Mesothelial cell of epicardium (in vitro differentiated cells): ENCODE results near the gene SPON1. TPM values are rescaled to one million over a fixed set of nuclear protein-coding genes. Genes with fewer than 3 reads are reported as not detected.

Source experiments
- DNase-seq, 2 experiments: peaks; one replicate each; pipeline ENCODE4 v3.0.0; 2021; ENCODE audit warnings: low spot score in 2 of 2; ENCODE audit not compliant: unreplicated experiment in 2 of 2
- H3K27ac Mint-ChIP-seq: 2 replicates; pipeline ENCODE4 v1.8.0; 2021; ENCODE audit warnings: mixed read lengths
- H3K27me3 Mint-ChIP-seq: 2 replicates; pipeline ENCODE4 v1.8.0; 2021; ENCODE audit warnings: low read depth, mixed read lengths
- H3K36me3 Mint-ChIP-seq: 2 replicates; pipeline ENCODE4 v1.8.0; 2021; ENCODE audit warnings: mixed read lengths
- H3K4me1 Mint-ChIP-seq: 2 replicates; pipeline ENCODE4 v1.8.0; 2021; ENCODE audit warnings: mixed read lengths
- H3K4me3 Mint-ChIP-seq: 2 replicates; pipeline ENCODE4 v1.8.0; 2021; ENCODE audit warnings: mild to moderate bottlenecking, moderate library complexity, mixed read lengths
- H3K9me3 Mint-ChIP-seq: 2 replicates; pipeline ENCODE4 v1.8.0; 2021; ENCODE audit warnings: mixed read lengths
- total RNA-seq: library from RNA; stranded (reverse); gene quantifications from 3 replicates; pipeline ENCODE4 v1.2.1, GENCODE V29; 2021
- TF ChIP-seq, protein P1 (sequence below): fragments of 200-600 bp; sonication (generic); IDR thresholded peaks from one replicate; pipeline ENCODE4 v1.5.0; 2021; ENCODE audit warnings: antibody characterized with exemption; ENCODE audit not compliant: unreplicated experiment

SPON1 gene
- total RNA-seq, 1 donor from 2014 or later: 30.9 TPM

DNA sequence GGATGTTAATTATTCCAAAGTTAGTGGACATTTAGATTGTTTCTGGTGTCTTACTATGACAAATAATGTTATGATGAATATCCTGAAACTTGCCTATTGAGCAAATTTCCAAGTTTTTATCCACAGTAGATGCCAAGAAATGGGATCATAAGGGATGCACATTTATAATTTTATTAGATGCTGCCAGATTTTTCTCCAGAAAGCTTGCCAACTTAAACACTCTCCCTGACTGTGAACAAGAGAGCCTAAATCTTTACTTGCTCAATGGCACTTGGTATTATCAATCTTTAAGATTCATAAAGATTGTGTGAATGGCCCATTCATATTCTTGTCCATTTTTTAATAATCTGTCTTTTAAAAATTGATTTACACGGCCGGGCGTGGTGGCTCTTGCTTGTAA is 82.4 kb downstream of the SPON1 start:
- Mint-ChIP-seq H3K36me3 (no peaks in the 10 kb centered on the region), H3K4me3 (no peak overlapping the region), H3K4me1 (no peaks in the 10 kb centered on the region), H3K27ac (no peak overlapping the region), H3K27me3 (peaks cover 19% of the 10 kb centered on the region), H3K9me3 (peaks cover 4% of the 10 kb centered on the region)
- TF ChIP-seq, protein P1, sequence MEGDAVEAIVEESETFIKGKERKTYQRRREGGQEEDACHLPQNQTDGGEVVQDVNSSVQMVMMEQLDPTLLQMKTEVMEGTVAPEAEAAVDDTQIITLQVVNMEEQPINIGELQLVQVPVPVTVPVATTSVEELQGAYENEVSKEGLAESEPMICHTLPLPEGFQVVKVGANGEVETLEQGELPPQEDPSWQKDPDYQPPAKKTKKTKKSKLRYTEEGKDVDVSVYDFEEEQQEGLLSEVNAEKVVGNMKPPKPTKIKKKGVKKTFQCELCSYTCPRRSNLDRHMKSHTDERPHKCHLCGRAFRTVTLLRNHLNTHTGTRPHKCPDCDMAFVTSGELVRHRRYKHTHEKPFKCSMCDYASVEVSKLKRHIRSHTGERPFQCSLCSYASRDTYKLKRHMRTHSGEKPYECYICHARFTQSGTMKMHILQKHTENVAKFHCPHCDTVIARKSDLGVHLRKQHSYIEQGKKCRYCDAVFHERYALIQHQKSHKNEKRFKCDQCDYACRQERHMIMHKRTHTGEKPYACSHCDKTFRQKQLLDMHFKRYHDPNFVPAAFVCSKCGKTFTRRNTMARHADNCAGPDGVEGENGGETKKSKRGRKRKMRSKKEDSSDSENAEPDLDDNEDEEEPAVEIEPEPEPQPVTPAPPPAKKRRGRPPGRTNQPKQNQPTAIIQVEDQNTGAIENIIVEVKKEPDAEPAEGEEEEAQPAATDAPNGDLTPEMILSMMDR: no peak
- no peak for DNase-seq

DNA sequence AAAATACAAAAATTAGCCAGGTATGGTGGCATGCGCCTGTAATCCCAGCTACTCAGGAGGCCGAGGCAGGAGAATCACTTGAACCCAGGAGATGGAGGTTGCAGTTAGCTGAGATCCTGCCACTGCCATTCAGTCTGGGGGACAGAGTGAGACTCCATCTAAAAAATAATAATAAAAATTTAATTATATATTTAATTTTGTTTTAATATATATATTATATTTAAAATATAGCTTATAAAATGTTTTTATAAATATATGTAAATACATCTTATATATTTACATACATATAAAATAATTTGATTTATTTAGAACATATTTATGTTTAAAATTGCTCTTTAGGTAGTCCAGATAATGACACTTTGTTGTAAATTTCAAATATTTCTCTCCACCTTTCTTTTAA is 82.9 kb downstream of the SPON1 start:
- TF ChIP-seq, protein P1: no peak

DNA sequence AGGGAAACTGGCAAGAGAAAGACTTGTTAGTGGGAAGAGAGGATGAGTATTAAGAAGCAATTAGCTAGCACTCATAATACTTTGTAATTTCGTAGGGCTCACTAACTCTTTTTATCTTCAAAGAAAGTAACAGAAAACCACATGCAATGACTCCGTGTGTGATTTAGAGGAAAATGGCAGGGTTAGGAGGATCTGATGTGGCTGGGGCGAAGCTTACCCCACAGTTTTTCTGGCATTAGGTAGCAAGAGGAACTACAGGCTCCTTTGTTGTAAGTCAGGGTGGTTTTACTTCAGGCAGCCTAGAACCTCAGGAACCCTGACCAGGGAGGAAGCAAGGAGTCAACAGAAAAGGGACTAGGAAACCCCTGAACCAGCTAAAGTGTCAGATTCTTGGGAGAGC is 89.7 kb downstream of the SPON1 start:
- no peaks in the 10 kb centered on the region for H3K4me1 Mint-ChIP-seq
- TF ChIP-seq, protein P1: no peak
- H3K9me3 Mint-ChIP-seq: peaks cover 14% of the 10 kb centered on the region
- no peaks in the 10 kb centered on the region for H3K36me3 Mint-ChIP-seq
- H3K27me3 Mint-ChIP-seq: peaks cover 16% of the 10 kb centered on the region
- DNase-seq: no peak
- H3K4me3 Mint-ChIP-seq: no peak overlapping the region
- H3K27ac Mint-ChIP-seq: no peak overlapping the region

More for the DNA sequence above, 82.9 kb downstream of the SPON1 start:
- no peak overlapping the region for H3K4me3 Mint-ChIP-seq
- no peaks in the 10 kb centered on the region for H3K36me3 Mint-ChIP-seq
- no peaks in the 10 kb centered on the region for H3K9me3 Mint-ChIP-seq
- H3K27me3 Mint-ChIP-seq: peaks cover 16% of the 10 kb centered on the region
- DNase-seq: no peak
- H3K4me1 Mint-ChIP-seq: no peaks in the 10 kb centered on the region
- no peak overlapping the region for H3K27ac Mint-ChIP-seq

DNA sequence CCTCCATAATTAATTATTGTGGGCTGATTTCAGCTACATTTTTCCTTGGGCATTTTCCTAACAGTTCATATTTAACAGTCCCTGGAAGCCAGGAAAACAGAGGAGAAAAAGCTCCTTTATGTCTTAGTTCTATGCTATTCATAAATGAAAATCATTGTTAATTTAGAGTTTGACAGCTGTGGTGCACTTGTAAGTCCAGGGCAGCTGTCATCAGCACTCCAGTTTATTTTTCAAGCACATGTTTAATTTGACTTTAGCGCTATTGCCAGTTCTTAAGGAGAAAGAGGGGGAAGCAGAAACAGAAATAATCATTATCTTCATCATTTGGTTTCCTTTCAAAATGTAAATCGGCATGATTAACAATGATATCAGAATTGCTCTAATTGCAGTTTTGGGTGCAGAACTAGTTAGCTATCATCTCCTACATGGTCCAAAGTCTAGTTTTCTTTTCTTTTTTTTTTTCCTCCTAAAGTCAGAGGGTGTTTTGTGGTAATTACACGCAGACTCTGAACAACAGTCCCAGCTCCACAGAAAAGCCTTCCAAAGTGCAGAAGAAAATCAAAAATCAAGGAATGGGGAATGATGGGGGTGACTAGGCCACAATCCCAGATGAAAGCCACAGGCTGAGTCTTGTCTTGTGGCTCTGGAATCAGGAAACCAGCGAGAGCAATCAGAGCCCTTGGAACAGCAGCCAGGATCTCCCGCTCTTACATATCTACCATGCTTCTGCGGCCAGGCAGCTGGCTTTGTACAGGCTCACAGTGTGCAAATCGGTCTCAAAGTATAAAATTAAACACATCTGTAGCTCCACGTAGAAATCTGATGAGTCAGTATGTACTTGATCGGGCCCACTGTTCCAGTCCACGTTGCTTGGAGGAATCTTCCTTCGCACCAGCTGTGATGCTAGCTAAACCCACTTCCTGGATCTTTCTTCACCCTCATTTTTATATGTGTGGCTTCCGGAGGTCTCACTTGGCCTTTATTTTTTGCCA is 91.9 kb downstream of the SPON1 start:
- H3K4me1 Mint-ChIP-seq: no peaks in the 10 kb centered on the region
- no peaks in the 10 kb centered on the region for H3K36me3 Mint-ChIP-seq
- H3K27me3 Mint-ChIP-seq: peaks cover 4% of the 10 kb centered on the region
- TF ChIP-seq, protein P1: no peak
- no peak overlapping the region for H3K4me3 Mint-ChIP-seq
- H3K9me3 Mint-ChIP-seq: peaks cover 14% of the 10 kb centered on the region
- DNase-seq: no peak
- no peak overlapping the region for H3K27ac Mint-ChIP-seq

DNA sequence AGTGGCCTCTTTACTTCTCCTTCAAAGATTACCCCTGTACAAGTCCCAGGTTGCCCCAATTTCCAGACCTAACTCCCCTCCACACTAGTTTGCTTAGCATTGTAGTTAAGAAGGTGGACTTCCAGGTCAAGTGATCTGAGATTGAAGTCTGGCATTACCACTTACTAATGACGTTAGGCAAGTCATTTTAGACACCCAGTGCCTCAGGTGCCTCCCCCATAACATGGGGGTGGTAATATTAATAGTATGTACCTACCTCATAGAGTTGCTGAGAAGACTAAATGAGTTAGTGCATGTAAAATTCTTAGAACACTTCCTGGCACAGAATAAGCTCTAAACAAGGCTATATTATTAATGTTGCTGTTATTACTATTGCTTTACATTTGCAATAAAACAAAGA is 93.4 kb downstream of the SPON1 start:
- TF ChIP-seq, protein P1: no peak
- H3K9me3 Mint-ChIP-seq: peaks cover 14% of the 10 kb centered on the region
- peaks cover 3% of the 10 kb centered on the region for H3K27me3 Mint-ChIP-seq
- no peak overlapping the region for H3K4me3 Mint-ChIP-seq
- no peak overlapping the region for H3K27ac Mint-ChIP-seq
- DNase-seq: no peak
- no peaks in the 10 kb centered on the region for H3K36me3 Mint-ChIP-seq
- H3K4me1 Mint-ChIP-seq: no peaks in the 10 kb centered on the region
